GM19193 (cell line): ENCODE measurements around the gene EFEMP2.

Experiments used
- POLR2A ChIP-seq: IDR thresholded peaks from 4 replicates; pipeline ENCODE4 v1.6.1; 2011; ENCODE audit not compliant: insufficient read depth, insufficient read length; ENCODE audit errors: extremely low read depth

Gene EFEMP2

GRCh38 chr11:65866509-65867283 lies 5.9 kb downstream of the EFEMP2 start:
- TF ChIP-seq POLR2A: no peak

DNA sequence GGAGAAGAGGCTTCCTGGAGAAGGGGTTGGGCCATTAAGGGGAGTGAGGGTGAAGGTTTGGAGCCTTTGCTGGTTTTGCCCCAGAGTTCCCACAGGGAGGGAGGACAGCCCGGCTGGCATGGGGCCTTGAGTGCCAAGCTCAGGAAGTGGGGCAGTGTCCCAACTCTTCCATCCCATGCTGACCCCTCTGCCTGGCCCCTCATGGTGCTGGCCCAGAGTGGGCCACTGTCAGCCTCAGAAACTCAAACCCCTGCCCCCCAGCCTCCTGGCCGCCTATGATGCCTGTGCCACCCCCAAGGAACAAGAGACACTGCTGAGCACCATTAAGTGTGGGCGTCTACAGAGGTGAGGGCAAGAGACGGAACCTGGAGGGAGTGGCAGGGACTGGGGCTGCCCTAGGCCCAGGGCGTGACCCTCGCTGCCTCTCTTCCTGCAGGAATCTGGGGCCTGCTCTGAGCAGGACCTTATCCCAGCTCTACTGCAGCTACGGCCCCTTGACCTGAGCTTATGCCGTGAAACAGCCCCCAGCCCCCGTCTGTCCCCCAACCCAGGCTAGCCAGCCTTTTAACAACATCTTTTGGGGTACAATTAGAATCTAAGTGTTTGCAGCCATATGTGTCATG lies 6.9 kb downstream of the EFEMP2 start:
- no peak for TF ChIP-seq POLR2A

DNA sequence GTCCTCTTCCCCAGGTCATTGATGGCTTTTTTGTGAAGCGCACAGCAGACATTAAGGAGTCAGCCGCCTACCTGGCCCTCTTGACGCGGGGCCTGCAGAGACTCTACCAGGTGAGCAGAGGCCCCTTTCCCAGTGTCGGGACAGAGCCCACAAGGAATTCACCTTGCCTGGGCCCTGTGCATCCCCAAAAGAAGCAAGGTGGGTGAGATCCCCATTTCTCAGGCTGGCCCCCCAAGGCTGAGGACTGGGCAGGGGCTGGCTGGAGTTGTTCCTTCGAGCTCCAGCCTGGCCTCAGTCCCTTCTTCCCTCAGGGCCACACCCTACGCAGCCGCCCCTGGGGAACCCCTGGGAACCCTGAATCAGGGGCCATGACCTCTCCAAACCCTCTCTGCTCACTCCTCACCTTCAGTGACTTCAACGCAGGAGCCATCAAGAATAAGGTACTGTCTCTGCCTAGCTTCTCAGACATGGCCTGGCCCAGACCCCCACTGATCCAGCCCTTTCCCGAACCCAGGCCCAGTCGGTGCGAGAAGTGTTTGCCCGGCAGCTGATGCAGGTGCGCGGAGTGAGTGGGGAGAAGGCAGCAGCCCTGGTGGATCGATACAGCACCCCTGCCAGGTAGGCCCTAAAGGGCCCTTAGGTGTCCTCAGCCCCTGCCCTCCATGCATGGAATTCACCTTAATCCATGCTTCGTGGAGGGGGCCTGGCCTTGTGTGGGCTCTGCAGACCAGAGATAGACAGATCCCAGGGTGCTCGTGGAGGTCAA lies 7.7 kb downstream of the EFEMP2 start:
- TF ChIP-seq POLR2A: no peak

DNA sequence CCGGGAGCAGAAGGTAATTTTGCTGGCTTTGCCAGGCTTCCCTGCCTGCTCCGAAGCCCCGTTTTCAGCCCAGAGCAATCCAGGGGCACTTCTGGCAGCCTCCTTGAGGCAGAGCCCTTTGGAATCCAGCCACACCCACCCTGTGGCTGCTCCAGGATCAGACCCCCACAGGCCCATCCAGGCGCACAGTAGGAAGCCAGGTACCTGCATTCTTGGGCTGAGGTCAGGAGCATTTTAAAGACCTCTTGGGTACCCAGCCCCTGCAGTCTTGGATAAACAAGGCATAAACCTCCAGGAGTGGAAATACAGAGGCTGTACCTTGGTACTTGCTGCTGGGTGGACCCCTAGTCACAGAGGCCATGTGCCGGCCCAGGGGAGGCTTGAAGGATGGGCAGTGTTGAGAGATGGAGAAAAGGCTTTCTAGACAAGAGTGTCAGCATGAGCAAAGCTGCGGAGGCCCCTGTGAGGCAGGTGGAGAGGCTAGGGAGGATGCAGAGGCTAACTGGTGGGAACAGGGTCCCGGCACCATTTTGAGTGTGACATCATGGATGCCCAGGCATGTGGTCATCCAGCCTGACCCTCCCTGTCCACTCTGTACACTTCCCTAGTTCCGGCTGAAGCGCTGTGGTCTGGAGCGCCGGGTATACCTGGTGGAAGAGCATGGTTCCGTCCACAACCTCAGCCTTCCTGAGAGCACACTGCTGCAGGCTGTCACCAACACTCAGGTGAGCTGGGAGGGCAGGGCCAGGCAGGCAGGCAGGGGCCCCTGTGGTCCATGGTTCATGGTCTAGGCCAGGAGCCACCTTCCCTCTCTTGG lies 8.5 kb downstream of the EFEMP2 start:
- TF ChIP-seq POLR2A: peak; percentile 21

- no peak for TF ChIP-seq POLR2A
These were observed 9.4 kb downstream of the EFEMP2 start for GRCh38 chr11:65862941-65863888.

- TF ChIP-seq POLR2A: no peak
These were observed 10.3 kb downstream of the EFEMP2 start for GRCh38 chr11:65862191-65862735.

GRCh38 chr11:65861533-65862183 lies 10.9 kb downstream of the EFEMP2 start:
- TF ChIP-seq POLR2A: no peak

DNA sequence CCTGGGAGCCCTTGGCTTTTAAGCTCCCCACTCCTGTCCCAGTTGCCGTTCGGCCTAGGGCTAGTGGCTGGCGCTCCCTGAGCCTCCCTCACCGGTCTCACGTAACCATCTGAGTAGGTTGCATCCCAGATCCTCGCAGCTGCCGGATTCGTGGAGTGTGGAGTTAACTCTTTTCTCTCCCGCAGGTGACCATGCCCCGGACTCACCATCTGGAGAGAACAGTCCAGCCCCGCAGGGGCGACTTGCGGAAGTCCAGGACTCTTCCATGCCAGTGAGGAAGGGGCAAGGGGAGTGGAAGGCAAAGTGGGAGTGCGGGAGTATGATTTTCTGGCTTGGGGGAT lies 11.5 kb downstream of the EFEMP2 start:
- TF ChIP-seq POLR2A: no peak

DNA sequence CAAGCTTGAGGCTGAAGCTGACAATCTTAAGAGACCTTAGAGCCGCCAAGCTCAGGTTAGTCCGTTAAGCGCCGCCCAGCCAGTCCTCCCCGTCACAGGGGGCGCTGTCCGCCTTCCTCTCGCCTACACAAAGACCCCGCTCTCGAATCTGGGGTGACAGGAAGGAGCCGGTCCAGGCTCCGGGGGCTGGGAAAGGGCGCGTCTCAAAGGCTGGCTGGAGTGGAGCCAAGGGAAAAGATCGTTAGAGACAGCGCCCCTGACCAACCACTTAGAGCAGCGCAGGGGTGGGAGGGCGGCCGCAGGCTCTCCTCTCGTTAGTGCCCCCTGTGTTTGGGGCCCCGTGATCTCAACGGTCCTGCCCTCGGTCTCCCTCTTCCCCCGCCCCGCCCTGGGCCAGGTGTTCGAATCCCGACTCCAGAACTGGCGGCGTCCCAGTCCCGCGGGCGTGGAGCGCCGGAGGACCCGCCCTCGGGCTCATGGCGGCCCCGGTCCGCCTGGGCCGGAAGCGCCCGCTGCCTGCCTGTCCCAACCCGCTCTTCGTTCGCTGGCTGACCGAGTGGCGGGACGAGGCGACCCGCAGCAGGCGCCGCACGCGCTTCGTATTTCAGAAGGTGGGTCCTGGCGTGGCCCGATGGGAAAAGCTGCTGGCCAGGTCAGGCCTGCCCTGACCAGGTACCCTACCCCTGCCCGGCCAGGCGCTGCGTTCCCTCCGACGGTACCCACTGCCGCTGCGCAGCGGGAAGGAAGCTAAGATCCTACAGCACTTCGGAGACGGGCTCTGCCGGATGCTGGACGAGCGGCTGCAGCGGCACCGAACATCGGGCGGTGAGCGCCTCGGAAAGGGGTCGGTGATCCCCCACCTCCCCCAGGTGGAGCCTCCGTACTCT lies 12.1 kb downstream of the EFEMP2 start, which contains the start of gene MUS81:
Gene MUS81, plus strand, starts transcription at position 156 of the 887 bp plus-strand sequence. Its CDS starts 321 bp downstream, at position 477.
- peak; percentile 80 for TF ChIP-seq POLR2A

- no peak for TF ChIP-seq POLR2A
These were observed 12.8 kb downstream of the EFEMP2 start for GRCh38 chr11:65859812-65860277.

DNA sequence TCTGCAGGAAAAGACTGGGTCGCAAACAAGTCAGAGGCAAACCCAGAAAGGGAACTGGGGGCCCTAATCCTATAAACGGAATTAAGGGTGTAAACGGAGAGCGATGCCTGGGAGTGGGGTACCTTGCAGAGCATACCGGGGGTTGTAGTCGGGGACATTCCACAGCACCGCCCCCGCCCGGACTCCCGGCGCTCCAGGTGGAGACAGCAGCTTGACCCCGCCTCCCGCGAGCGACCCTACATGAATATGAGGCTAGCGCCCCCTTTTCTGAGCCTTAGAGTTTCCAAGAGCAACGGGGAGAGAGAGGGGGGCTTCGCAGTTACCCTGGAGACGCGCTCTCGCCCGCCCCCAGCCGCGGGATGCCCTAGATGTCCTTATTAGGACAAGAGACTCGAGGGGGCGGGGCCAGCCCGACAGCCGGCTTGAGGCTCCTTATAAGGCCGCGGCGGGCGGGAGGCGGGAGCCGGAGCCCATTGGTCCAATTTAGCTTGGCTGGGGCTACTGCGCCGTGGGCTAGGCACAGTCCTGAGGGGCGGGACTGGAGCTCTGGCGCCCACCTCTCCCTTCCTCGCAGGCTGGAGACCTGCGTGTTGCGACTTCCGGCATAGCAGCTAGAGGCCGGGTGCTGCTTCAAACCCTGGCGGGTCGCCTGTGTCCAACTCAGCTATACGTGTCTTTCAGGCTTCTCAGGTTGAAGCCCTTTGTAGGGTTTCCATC lies 13.3 kb downstream of the EFEMP2 start:
- TF ChIP-seq POLR2A: peak; percentile 96

GRCh38 chr11:65858681-65859087 lies 13.9 kb downstream of the EFEMP2 start:
- no peak for TF ChIP-seq POLR2A
